ENCODE data around the gene BNC2. TPM values are rescaled to one million over a fixed set of nuclear protein-coding genes. Genes with fewer than 3 reads are reported as not detected.
A peak's percentile ranks its signal among the peaks of the same experiment; 100 is the strongest.

Gene BNC2
- total RNA-seq, 1 experiment from 2014 or later, result 43.6 TPM

DNA sequence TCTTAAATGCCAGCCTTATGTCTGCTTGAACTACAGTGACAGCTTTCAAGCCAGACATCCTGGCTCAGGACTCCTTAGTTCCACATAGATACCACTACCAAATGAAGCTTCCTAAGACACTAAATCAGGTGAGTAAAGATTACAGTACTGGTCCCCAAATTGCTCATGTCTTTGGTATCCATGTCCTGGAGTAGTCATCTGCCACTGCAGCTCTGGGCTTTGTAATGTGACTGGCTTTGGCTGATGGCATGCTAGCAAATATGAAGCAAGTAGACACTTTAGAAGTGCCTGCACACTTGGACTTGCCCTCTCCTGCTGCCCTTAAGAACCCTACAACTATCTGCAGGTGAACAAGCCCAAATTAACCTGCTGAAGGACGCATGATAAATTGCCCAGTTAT lies 334.9 kb downstream of the BNC2 start:
- Histone ChIP-seq H3K27ac (ENCODE audit: insufficient read length, low read depth, low read length) (no peak overlapping the region), H3K4me2 (ENCODE audit: insufficient read depth, insufficient read length, low read length) (no peak overlapping the region), H4K91ac (ENCODE audit: insufficient read length, low read depth, low read length) (no peak overlapping the region), H3K18ac (ENCODE audit: insufficient read length, low read depth, low read length) (no peak overlapping the region), H3K9ac (ENCODE audit: extremely low read depth, insufficient read length, low read length) (no peak overlapping the region), H3K4me1 (ENCODE audit: insufficient read depth, low read length) (no peaks in the 10 kb centered on the region), H2BK5ac (ENCODE audit: insufficient read length, low read length) (no peak overlapping the region), H2BK15ac (ENCODE audit: low read depth, low read length) (no peak overlapping the region), H3K79me2 (ENCODE audit: insufficient read depth, low read length) (no peaks in the 10 kb centered on the region), H2BK20ac (ENCODE audit: low read depth, low read length, poor library complexity, severe bottlenecking) (no peak overlapping the region), H4K5ac (ENCODE audit: insufficient read length, low read depth, low read length) (no peak overlapping the region), H3K23ac (ENCODE audit: insufficient read length, low read depth, low read length) (no peak overlapping the region), H4K8ac (replicated peaks; ENCODE audit: insufficient read length, low read depth, low read length) (no peak overlapping the region), H2BK120ac (ENCODE audit: low read depth, low read length, poor library complexity, severe bottlenecking) (no peak overlapping the region), H4K20me1 (ENCODE audit: control insufficient read depth, insufficient read depth, insufficient read length) (no peaks in the 10 kb centered on the region), H3T11ph (ENCODE audit: low read length) (no peak overlapping the region), H3K23me2 (ENCODE audit: insufficient read length, low read depth, low read length, poor library complexity, severe bottlenecking) (no peaks in the 10 kb centered on the region), H2AFZ (ENCODE audit: low read length) (no peak overlapping the region), H3K79me1 (ENCODE audit: insufficient read depth, low read depth, low read length, poor library complexity, severe bottlenecking) (no peaks in the 10 kb centered on the region), H2AK5ac (ENCODE audit: insufficient read length, low read length) (peak overlapping the region; percentile 21), H3K9me3 (ENCODE audit: control insufficient read depth, low read depth, low read length) (no peaks in the 10 kb centered on the region), H2BK12ac (ENCODE audit: insufficient read length, low read depth, low read length) (no peak overlapping the region), H3K27me3 (ENCODE audit: insufficient read depth, low read length) (no peaks in the 10 kb centered on the region), H3K14ac (ENCODE audit: insufficient read depth, low read length) (no peak overlapping the region), H3K4ac (ENCODE audit: low read depth, low read length) (no peak overlapping the region), H3K56ac (ENCODE audit: insufficient read length, low read depth, low read length) (no peak overlapping the region)
- H3K9me3 Mint-ChIP-seq, result no peaks in the 10 kb centered on the region
- no CpG with 5 or more reads among the region's 1 CpG for WGBS (ENCODE audit: extremely low coverage, insufficient read length, low lambda C conversion rate)
- H3K4me3 Mint-ChIP-seq, result no peak overlapping the region
- DNase-seq, result no peak
- H3K4me1 Mint-ChIP-seq, result peaks cover 10 to 18% of the 10 kb centered on the region in 2 experiments
- no peaks in the 10 kb centered on the region for H3K36me3 Mint-ChIP-seq (ENCODE audit: insufficient read depth in 1 of 3, low read depth in 3 of 3)
- TF ChIP-seq, protein P1, sequence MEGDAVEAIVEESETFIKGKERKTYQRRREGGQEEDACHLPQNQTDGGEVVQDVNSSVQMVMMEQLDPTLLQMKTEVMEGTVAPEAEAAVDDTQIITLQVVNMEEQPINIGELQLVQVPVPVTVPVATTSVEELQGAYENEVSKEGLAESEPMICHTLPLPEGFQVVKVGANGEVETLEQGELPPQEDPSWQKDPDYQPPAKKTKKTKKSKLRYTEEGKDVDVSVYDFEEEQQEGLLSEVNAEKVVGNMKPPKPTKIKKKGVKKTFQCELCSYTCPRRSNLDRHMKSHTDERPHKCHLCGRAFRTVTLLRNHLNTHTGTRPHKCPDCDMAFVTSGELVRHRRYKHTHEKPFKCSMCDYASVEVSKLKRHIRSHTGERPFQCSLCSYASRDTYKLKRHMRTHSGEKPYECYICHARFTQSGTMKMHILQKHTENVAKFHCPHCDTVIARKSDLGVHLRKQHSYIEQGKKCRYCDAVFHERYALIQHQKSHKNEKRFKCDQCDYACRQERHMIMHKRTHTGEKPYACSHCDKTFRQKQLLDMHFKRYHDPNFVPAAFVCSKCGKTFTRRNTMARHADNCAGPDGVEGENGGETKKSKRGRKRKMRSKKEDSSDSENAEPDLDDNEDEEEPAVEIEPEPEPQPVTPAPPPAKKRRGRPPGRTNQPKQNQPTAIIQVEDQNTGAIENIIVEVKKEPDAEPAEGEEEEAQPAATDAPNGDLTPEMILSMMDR (conservative IDR thresholded peaks at IDR 0.05), result no peak
- H3K27me3 Mint-ChIP-seq (ENCODE audit: low read depth), result no peaks in the 10 kb centered on the region
- H3K27ac Mint-ChIP-seq, result peak overlapping the region in 2 of 3 experiments; percentile 63 to 66; a peak in 4 of 7 replicates

Data from H9 (cell line).